GM23338 (cell line): ENCODE data around the gene TUBAL3. TPM values are rescaled to one million over a fixed set of nuclear protein-coding genes. Genes with fewer than 3 reads are reported as not detected.

Source experiments
- ATAC-seq: fragments of 200-7000 bp; cut with Tn5 transposase; 3 replicates; pipeline ENCODE4 v1.9.1; 2020
- DNase-seq: peaks from one replicate; pipeline ENCODE4 v3.0.0-alpha.2; 2015; ENCODE audit warnings: low spot score
- H2AFZ ChIP-seq: fragments of 200-600 bp; sonication (generic); 2 replicates; pipeline ENCODE4 v1.8.0; 2016; ENCODE audit warnings: antibody characterized with exemption, mild to moderate bottlenecking, moderate library complexity
- H3F3A ChIP-seq: fragments of 200-600 bp; sonication (generic); replicated peaks from 2 replicates; pipeline ENCODE4 v1.8.0; 2017; ENCODE audit warnings: antibody characterized with exemption, mixed run types, low read depth
- H3K27ac ChIP-seq: fragments of 200-600 bp; sonication (generic); 2 replicates; pipeline ENCODE4 v1.6.1; 2016; ENCODE audit warnings: low read depth
- H3K27me3 ChIP-seq: fragments of 200-600 bp; sonication (generic); 2 replicates; pipeline ENCODE4 v1.8.0; 2016; ENCODE audit warnings: mild to moderate bottlenecking, mixed run types, moderate library complexity; ENCODE audit not compliant: insufficient read depth
- H3K36me3 ChIP-seq: fragments of 200-600 bp; sonication (generic); 2 replicates; pipeline ENCODE4 v1.8.0; 2016; ENCODE audit warnings: mild to moderate bottlenecking; ENCODE audit not compliant: insufficient read depth
- H3K4me1 ChIP-seq: fragments of 200-600 bp; sonication (generic); 2 replicates; pipeline ENCODE4 v1.8.0; 2016; ENCODE audit warnings: mild to moderate bottlenecking, moderate library complexity; ENCODE audit not compliant: insufficient read depth
- H3K4me2 ChIP-seq: fragments of 200-600 bp; sonication (generic); 2 replicates; pipeline ENCODE4 v1.7.1; 2017; ENCODE audit warnings: mixed run types
- H3K4me3 ChIP-seq: fragments of 200-600 bp; sonication (generic); 2 replicates; pipeline ENCODE4 v1.6.1; 2016; ENCODE audit warnings: mixed run types
- H3K79me2 ChIP-seq: fragments of 200-600 bp; sonication (generic); replicated peaks from 2 replicates; pipeline ENCODE4 v1.8.0; 2017; ENCODE audit warnings: mild to moderate bottlenecking; ENCODE audit not compliant: insufficient read depth
- H3K9me2 ChIP-seq: fragments of 200-600 bp; sonication (generic); 2 replicates; pipeline ENCODE4 v1.8.0; 2017; ENCODE audit not compliant: insufficient read depth
- H4K20me1 ChIP-seq: fragments of 200-600 bp; sonication (generic); replicated peaks from 2 replicates; pipeline ENCODE4 v1.8.0; 2017; ENCODE audit warnings: mild to moderate bottlenecking; ENCODE audit not compliant: insufficient read depth
- H3K27ac Mint-ChIP-seq: 2 replicates; pipeline ENCODE4 v1.8.0; 2020; ENCODE audit warnings: inconsistent platforms, mild to moderate bottlenecking, moderate library complexity, mixed read lengths
- H3K27me3 Mint-ChIP-seq: 3 replicates; pipeline ENCODE4 v1.8.0; 2022; ENCODE audit warnings: low read depth, mild to moderate bottlenecking, moderate library complexity, mixed read lengths, inconsistent platforms; ENCODE audit not compliant: insufficient read depth, poor library complexity
- H3K36me3 Mint-ChIP-seq: 3 replicates; pipeline ENCODE4 v1.8.0; 2021; ENCODE audit warnings: low read depth, mild to moderate bottlenecking, inconsistent platforms, moderate library complexity, mixed read lengths
- H3K4me1 Mint-ChIP-seq: 3 replicates; pipeline ENCODE4 v1.8.0; 2020; ENCODE audit warnings: mild to moderate bottlenecking, inconsistent platforms, mixed read lengths
- H3K4me3 Mint-ChIP-seq: 3 replicates; pipeline ENCODE4 v1.8.0; 2021; ENCODE audit warnings: moderate library complexity, mild to moderate bottlenecking, inconsistent platforms, mixed read lengths
- H3K9me3 Mint-ChIP-seq: 3 replicates; pipeline ENCODE4 v1.8.0; 2020; ENCODE audit warnings: moderate library complexity, mild to moderate bottlenecking, inconsistent platforms, mixed read lengths
- CREB1 ChIP-seq: fragments of 250-450 bp; sonication (Bioruptor Pico); IDR thresholded peaks from 2 replicates; pipeline ENCODE4 v1.5.0; 2020; ENCODE audit warnings: low read depth, mild to moderate bottlenecking, moderate library complexity
- CTCF ChIP-seq, 2 experiments: fragments of 200-600 bp in 1 of 2; sonication (generic) in 1 of 2; conservative IDR thresholded peaks; 2 replicates each; pipeline versions ENCODE4 v1.5.1 to v1.6.1; 2016 to 2017; ENCODE audit warnings: antibody characterized with exemption in 2 of 2, low read depth in 2 of 2, mild to moderate bottlenecking in 2 of 2, moderate library complexity in 1 of 2
- EZH2 ChIP-seq: fragments of 200-600 bp; sonication (generic); IDR thresholded peaks from one replicate; pipeline ENCODE4 v1.8.0; 2017; ENCODE audit warnings: antibody characterized with exemption, mild to moderate bottlenecking, low read depth; ENCODE audit not compliant: unreplicated experiment
- EZH2phosphoT487 ChIP-seq: fragments of 200-600 bp; sonication (generic); IDR thresholded peaks from one replicate; pipeline ENCODE4 v1.8.1; 2018; ENCODE audit warnings: antibody characterized with exemption; ENCODE audit not compliant: unreplicated experiment
- JUNB ChIP-seq: IDR thresholded peaks from one replicate; pipeline ENCODE4 v1.6.1; 2016; ENCODE audit warnings: antibody characterized with exemption; ENCODE audit not compliant: unreplicated experiment
- NANOG ChIP-seq: IDR thresholded peaks from 2 replicates; pipeline ENCODE4 v1.6.1; 2016; ENCODE audit warnings: antibody characterized with exemption, borderline replicate concordance
- POLR2AphosphoS5 ChIP-seq: IDR thresholded peaks from 2 replicates; pipeline ENCODE4 v1.6.1; 2016; ENCODE audit warnings: antibody characterized with exemption, low read depth
- STAT1 ChIP-seq: IDR thresholded peaks from one replicate; pipeline ENCODE4 v1.6.1; 2016; ENCODE audit warnings: antibody characterized with exemption; ENCODE audit not compliant: unreplicated experiment
- ZNF114 ChIP-seq: fragments of 250-450 bp; sonication (Bioruptor Pico); IDR thresholded peaks from 2 replicates; pipeline ENCODE4 v1.5.0; 2020; ENCODE audit warnings: mild to moderate bottlenecking, moderate library complexity
- ZNF331 ChIP-seq: fragments of 250-450 bp; sonication (Bioruptor Pico); IDR thresholded peaks from 2 replicates; pipeline ENCODE4 v1.5.0; 2020; ENCODE audit warnings: low read depth, mild to moderate bottlenecking, moderate library complexity
- ZNF462 ChIP-seq: fragments of 250-450 bp; sonication (Bioruptor Pico); IDR thresholded peaks from 2 replicates; pipeline ENCODE4 v1.5.0; 2020; ENCODE audit warnings: mild to moderate bottlenecking, moderate library complexity
- polyA plus RNA-seq: library from polyadenylated mRNA; unstranded; fragments of >200 nt; fragmentation: Nextera tagmentation; extraction: Ambion mirVana; gene quantifications from 2 replicates; pipeline ENCODE4 v1.2.1, GENCODE V29; 2016
- total RNA-seq: library from RNA; depleted of rRNA; stranded (reverse); fragments of >200 nt; shearing (Covaris generic); gene quantifications from 2 replicates; pipeline ENCODE4 v1.2.3, GENCODE V29; 2014
- TF ChIP-seq, protein P1 (sequence below): IDR thresholded peaks from one replicate; pipeline ENCODE4 v1.6.1; 2018; ENCODE audit warnings: antibody characterized with exemption; ENCODE audit not compliant: unreplicated experiment
- TF ChIP-seq, protein P2 (sequence below): IDR thresholded peaks from 2 replicates; pipeline ENCODE4 v1.6.1; 2016; ENCODE audit warnings: antibody characterized with exemption

Gene TUBAL3
- total and polyA plus RNA-seq, 2 experiments from 2014 or later, result not detected

DNA sequence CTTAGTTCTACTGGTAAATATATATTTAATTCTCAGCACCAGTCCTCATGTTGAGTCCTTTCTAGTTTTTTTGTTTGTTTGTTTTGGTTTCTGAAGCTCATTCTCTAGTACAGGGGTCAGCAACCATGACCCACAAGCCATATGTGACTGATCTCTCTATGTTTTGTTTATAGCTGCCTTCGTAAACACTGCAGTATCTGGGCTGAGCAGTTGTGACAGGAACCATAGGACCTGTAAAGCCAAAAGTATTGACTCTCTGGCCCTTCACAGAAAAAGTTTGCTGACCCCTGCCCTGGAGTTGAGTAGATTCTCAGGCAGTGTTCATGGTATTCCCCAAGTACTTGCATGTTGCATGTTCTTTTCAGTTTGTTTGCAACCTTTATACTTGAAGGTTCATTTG is 28.6 kb upstream of the TUBAL3 start (continued):
- TF ChIP-seq, protein P1, sequence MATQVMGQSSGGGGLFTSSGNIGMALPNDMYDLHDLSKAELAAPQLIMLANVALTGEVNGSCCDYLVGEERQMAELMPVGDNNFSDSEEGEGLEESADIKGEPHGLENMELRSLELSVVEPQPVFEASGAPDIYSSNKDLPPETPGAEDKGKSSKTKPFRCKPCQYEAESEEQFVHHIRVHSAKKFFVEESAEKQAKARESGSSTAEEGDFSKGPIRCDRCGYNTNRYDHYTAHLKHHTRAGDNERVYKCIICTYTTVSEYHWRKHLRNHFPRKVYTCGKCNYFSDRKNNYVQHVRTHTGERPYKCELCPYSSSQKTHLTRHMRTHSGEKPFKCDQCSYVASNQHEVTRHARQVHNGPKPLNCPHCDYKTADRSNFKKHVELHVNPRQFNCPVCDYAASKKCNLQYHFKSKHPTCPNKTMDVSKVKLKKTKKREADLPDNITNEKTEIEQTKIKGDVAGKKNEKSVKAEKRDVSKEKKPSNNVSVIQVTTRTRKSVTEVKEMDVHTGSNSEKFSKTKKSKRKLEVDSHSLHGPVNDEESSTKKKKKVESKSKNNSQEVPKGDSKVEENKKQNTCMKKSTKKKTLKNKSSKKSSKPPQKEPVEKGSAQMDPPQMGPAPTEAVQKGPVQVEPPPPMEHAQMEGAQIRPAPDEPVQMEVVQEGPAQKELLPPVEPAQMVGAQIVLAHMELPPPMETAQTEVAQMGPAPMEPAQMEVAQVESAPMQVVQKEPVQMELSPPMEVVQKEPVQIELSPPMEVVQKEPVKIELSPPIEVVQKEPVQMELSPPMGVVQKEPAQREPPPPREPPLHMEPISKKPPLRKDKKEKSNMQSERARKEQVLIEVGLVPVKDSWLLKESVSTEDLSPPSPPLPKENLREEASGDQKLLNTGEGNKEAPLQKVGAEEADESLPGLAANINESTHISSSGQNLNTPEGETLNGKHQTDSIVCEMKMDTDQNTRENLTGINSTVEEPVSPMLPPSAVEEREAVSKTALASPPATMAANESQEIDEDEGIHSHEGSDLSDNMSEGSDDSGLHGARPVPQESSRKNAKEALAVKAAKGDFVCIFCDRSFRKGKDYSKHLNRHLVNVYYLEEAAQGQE, result no peak
- TF ChIP-seq STAT1 (no peak), ZNF331 (CRISPR knock-in tag) (no peak), ZNF114 (no peak), NANOG (no peak), EZH2phosphoT487 (no peak), POLR2AphosphoS5 (no peak), EZH2 (no peak)

DNA sequence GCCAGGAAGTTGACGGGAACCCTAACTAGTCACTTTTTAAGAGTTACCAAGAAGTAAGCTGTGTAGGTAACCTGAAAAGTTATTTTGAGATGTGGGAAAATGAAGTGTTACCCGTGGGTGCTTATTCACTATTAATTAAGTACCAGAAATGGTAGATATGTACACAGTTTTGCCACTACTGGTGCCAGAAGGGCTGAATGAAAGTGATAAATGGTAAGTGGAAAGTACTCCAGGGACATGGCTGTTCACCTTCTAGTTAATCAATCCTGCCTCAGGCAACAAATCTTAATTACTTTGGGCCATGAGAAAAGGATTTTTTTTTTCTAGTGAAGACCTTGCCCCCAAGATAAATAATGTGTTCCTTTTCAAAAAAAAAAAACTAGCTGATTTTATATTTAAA is 23.5 kb upstream of the TUBAL3 start:
- H2AFZ ChIP-seq, result no peak overlapping the region
- H3K36me3 ChIP-seq, result peaks cover 27% of the 10 kb centered on the region; the same call in 1 of the 2 replicates
- peaks cover 3% of the 10 kb centered on the region; the same call in 1 of the 2 replicates for H4K20me1 ChIP-seq
- no peaks in the 10 kb centered on the region for H3K27me3 ChIP-seq
- H3K36me3 Mint-ChIP-seq, result peaks cover 46% of the 10 kb centered on the region
- H3K4me2 ChIP-seq, result no peak overlapping the region
- H3K4me1 ChIP-seq, result peaks cover 28% of the 10 kb centered on the region
- 0 out of 2 replicates have a peak overlapping the region, but pooled peaks have one; percentile 37 for H3K27ac Mint-ChIP-seq
- no peak overlapping the region for H3K27ac ChIP-seq
- no peak overlapping the region for H3K4me3 Mint-ChIP-seq
- DNase-seq (no peak), ATAC-seq (no peak)
- H3K27me3 Mint-ChIP-seq, result peaks cover 4% of the 10 kb centered on the region
- H3K9me3 Mint-ChIP-seq, result peaks cover 6% of the 10 kb centered on the region; the same call in 2 of the 3 replicates
- no peak overlapping the region for H3K4me3 ChIP-seq
- peaks cover 57% of the 10 kb centered on the region for H3K79me2 ChIP-seq
- no peaks in the 10 kb centered on the region for H3K9me2 ChIP-seq
- H3F3A ChIP-seq, result no peaks in the 10 kb centered on the region
- H3K4me1 Mint-ChIP-seq, result peaks cover 32% of the 10 kb centered on the region
- no peak for TF ChIP-seq ZNF331 (CRISPR knock-in tag)
- no peak for TF ChIP-seq STAT1
- TF ChIP-seq NANOG, result no peak
- TF ChIP-seq EZH2phosphoT487, result no peak
- no peak for TF ChIP-seq ZNF114
- no peak for TF ChIP-seq CREB1 (CRISPR knock-in tag)
- TF ChIP-seq CTCF (conservative IDR thresholded peaks at IDR 0.05; ENCODE audit: low read depth in 2 of 2), result no peak
- TF ChIP-seq JUNB, result no peak
- TF ChIP-seq, protein P2, sequence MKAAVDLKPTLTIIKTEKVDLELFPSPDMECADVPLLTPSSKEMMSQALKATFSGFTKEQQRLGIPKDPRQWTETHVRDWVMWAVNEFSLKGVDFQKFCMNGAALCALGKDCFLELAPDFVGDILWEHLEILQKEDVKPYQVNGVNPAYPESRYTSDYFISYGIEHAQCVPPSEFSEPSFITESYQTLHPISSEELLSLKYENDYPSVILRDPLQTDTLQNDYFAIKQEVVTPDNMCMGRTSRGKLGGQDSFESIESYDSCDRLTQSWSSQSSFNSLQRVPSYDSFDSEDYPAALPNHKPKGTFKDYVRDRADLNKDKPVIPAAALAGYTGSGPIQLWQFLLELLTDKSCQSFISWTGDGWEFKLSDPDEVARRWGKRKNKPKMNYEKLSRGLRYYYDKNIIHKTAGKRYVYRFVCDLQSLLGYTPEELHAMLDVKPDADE, result no peak
- no peak for TF ChIP-seq ZNF462 (CRISPR knock-in tag)
- TF ChIP-seq EZH2, result no peak
